AG08396 (cell line): ENCODE measurements around the gene EDC3.
"Not testable (repeated sequence)": the region's sequence is repeated elsewhere in the genome, so short reads cannot be mapped to it uniquely, and the experiment has no call there.

Source experiments
- DNase-seq: peaks from one replicate; pipeline ENCODE4 v3.0.0; 2012; ENCODE audit warnings: low spot score, mixed read lengths

Gene EDC3

GRCh38 chr15:74609938-74610301, 85.9 kb downstream of the EDC3 start:
- no peak for DNase-seq

- no peak for DNase-seq
Observed at GRCh38 chr15:74608786-74609185, 87.0 kb downstream of the EDC3 start.

- no peak for DNase-seq
Observed at GRCh38 chr15:74605795-74606150, 90.1 kb downstream of the EDC3 start.

- DNase-seq: no peak
Observed at GRCh38 chr15:74604983-74605794, 90.6 kb downstream of the EDC3 start.

GRCh38 chr15:74603789-74604705, 91.8 kb downstream of the EDC3 start:
- no peak for DNase-seq

- DNase-seq: no peak
Observed at GRCh38 chr15:74603026-74603788, 92.6 kb downstream of the EDC3 start.

- no peak for DNase-seq
Observed at GRCh38 chr15:74599156-74599555, 96.7 kb downstream of the EDC3 start.

GRCh38 chr15:74598126-74598842, 97.5 kb downstream of the EDC3 start:
- DNase-seq: peak; percentile 98

GRCh38 chr15:74597146-74597705, 98.6 kb downstream of the EDC3 start:
- not testable (repeated sequence) for DNase-seq

- not testable (repeated sequence) for DNase-seq
Observed at GRCh38 chr15:74596736-74597135, 99.1 kb downstream of the EDC3 start.

- no peak for DNase-seq
Observed at GRCh38 chr15:74595271-74595670, 100.6 kb downstream of the EDC3 start.

- no peak for DNase-seq
Observed at GRCh38 chr15:74594455-74594854, 101.4 kb downstream of the EDC3 start.

GRCh38 chr15:74593122-74593521, 102.7 kb downstream of the EDC3 start:
- no peak for DNase-seq

- DNase-seq: no peak
Observed at GRCh38 chr15:74592222-74592621, 103.6 kb downstream of the EDC3 start.

- no peak for DNase-seq
Observed at GRCh38 chr15:74589826-74590225, 106.0 kb downstream of the EDC3 start.

GRCh38 chr15:74585857-74586256, 110.0 kb downstream of the EDC3 start:
- DNase-seq: no peak

- DNase-seq: no peak
Observed at GRCh38 chr15:74585191-74585590, 110.6 kb downstream of the EDC3 start.

GRCh38 chr15:74584779-74585178, 111.0 kb downstream of the EDC3 start:
- no peak for DNase-seq

GRCh38 chr15:74584204-74584603, 111.6 kb downstream of the EDC3 start:
- no peak for DNase-seq
